ENCODE results near the gene EFCAB3.

- TF ChIP-seq, protein P1, sequence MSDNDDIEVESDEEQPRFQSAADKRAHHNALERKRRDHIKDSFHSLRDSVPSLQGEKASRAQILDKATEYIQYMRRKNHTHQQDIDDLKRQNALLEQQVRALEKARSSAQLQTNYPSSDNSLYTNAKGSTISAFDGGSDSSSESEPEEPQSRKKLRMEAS (IDR thresholded peaks at IDR 0.05), result no peak
- TF ChIP-seq USF2 (IDR thresholded peaks at IDR 0.05), result no peak
- TF ChIP-seq CHD4 (IDR thresholded peaks at IDR 0.05; ENCODE audit: borderline replicate concordance), result no peak
- TF ChIP-seq, protein P2, sequence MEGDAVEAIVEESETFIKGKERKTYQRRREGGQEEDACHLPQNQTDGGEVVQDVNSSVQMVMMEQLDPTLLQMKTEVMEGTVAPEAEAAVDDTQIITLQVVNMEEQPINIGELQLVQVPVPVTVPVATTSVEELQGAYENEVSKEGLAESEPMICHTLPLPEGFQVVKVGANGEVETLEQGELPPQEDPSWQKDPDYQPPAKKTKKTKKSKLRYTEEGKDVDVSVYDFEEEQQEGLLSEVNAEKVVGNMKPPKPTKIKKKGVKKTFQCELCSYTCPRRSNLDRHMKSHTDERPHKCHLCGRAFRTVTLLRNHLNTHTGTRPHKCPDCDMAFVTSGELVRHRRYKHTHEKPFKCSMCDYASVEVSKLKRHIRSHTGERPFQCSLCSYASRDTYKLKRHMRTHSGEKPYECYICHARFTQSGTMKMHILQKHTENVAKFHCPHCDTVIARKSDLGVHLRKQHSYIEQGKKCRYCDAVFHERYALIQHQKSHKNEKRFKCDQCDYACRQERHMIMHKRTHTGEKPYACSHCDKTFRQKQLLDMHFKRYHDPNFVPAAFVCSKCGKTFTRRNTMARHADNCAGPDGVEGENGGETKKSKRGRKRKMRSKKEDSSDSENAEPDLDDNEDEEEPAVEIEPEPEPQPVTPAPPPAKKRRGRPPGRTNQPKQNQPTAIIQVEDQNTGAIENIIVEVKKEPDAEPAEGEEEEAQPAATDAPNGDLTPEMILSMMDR (IDR thresholded peaks at IDR 0.05), result no peak
- no peak for TF ChIP-seq CBX8 (IDR thresholded peaks at IDR 0.05)
- TF ChIP-seq CHD2 (IDR thresholded peaks at IDR 0.05; ENCODE audit: low read length, partially characterized antibody), result no peak
- TF ChIP-seq POLR2A (IDR thresholded peaks at IDR 0.05; ENCODE audit: low read length), result no peak
- TF ChIP-seq ZFP36 (IDR thresholded peaks at IDR 0.05; ENCODE audit: borderline replicate concordance, partially characterized antibody), result no peak
- TF ChIP-seq FOXS1 (CRISPR knock-in tag; IDR thresholded peaks at IDR 0.05), result no peak
- TF ChIP-seq, protein P3, sequence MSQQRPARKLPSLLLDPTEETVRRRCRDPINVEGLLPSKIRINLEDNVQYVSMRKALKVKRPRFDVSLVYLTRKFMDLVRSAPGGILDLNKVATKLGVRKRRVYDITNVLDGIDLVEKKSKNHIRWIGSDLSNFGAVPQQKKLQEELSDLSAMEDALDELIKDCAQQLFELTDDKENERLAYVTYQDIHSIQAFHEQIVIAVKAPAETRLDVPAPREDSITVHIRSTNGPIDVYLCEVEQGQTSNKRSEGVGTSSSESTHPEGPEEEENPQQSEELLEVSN (IDR thresholded peaks at IDR 0.05; ENCODE audit: borderline replicate concordance, low read depth), result no peak
- no peak for TF ChIP-seq MYC (IDR thresholded peaks at IDR 0.05; ENCODE audit: borderline replicate concordance, low read length)
- TF ChIP-seq MAZ (IDR thresholded peaks at IDR 0.05; ENCODE audit: borderline replicate concordance, low read depth, low read length), result no peak
- no peak for TF ChIP-seq HOXA7 (CRISPR knock-in tag; IDR thresholded peaks at IDR 0.05)
These were observed 36.5 kb upstream of the EFCAB3 start for GRCh38 chr17:62343764-62344270.

Data from A549 (cell line).